ENCODE data around the gene HAPLN2.
A peak's percentile ranks its signal among the peaks of the same experiment; 100 is the strongest.

HAPLN2 gene

GRCh38 chr1:156645056-156645455, 25.8 kb downstream of the HAPLN2 start:
- no peak for DNase-seq (ENCODE audit: low read depth in 2 of 2)

- no peak for DNase-seq (ENCODE audit: low read depth in 2 of 2)
Observed at GRCh38 chr1:156645666-156646065, 26.5 kb downstream of the HAPLN2 start.

- DNase-seq (ENCODE audit: low read depth in 2 of 2) = no peak
Observed at GRCh38 chr1:156646738-156647211, 27.6 kb downstream of the HAPLN2 start.

GRCh38 chr1:156647351-156647750, 28.1 kb downstream of the HAPLN2 start:
- DNase-seq (ENCODE audit: low read depth in 2 of 2) = no peak

- no peak for DNase-seq (ENCODE audit: low read depth in 2 of 2)
Observed at GRCh38 chr1:156648496-156648895, 29.3 kb downstream of the HAPLN2 start.

- DNase-seq (ENCODE audit: low read depth in 2 of 2) = no peak
Observed at GRCh38 chr1:156648951-156649350, 29.7 kb downstream of the HAPLN2 start.

- no peak for DNase-seq (ENCODE audit: low read depth in 2 of 2)
Observed at GRCh38 chr1:156652131-156652991, 33.1 kb downstream of the HAPLN2 start.

- DNase-seq (ENCODE audit: low read depth in 2 of 2) = no peak
Observed at GRCh38 chr1:156652992-156653355, 33.8 kb downstream of the HAPLN2 start.

- no peak for DNase-seq (ENCODE audit: low read depth in 2 of 2)
Observed at GRCh38 chr1:156654700-156655099, 35.5 kb downstream of the HAPLN2 start.

GRCh38 chr1:156655151-156655903, 36.1 kb downstream of the HAPLN2 start:
- DNase-seq (ENCODE audit: low read depth in 2 of 2) = no peak

- DNase-seq (ENCODE audit: low read depth in 2 of 2) = no peak
Observed at GRCh38 chr1:156655904-156656516, 36.8 kb downstream of the HAPLN2 start.

GRCh38 chr1:156656806-156657740, 37.9 kb downstream of the HAPLN2 start:
- no peak for DNase-seq (ENCODE audit: low read depth in 2 of 2)

- DNase-seq (ENCODE audit: low read depth in 2 of 2) = no peak
Observed at GRCh38 chr1:156657741-156658319, 38.6 kb downstream of the HAPLN2 start.

- DNase-seq (ENCODE audit: low read depth in 2 of 2) = no peak
Observed at GRCh38 chr1:156658496-156658895, 39.3 kb downstream of the HAPLN2 start.

GRCh38 chr1:156658945-156659574, 39.8 kb downstream of the HAPLN2 start:
- DNase-seq (ENCODE audit: low read depth in 2 of 2) = no peak

- no peak for DNase-seq (ENCODE audit: low read depth in 2 of 2)
Observed at GRCh38 chr1:156659661-156659987, 40.4 kb downstream of the HAPLN2 start.

- DNase-seq (ENCODE audit: low read depth in 2 of 2) = peak; percentile 86 to 87
Observed at GRCh38 chr1:156659988-156660751, 41.0 kb downstream of the HAPLN2 start.

- DNase-seq (ENCODE audit: low read depth in 2 of 2) = no peak
Observed at GRCh38 chr1:156660752-156661112, 41.5 kb downstream of the HAPLN2 start.

- no peak for DNase-seq (ENCODE audit: low read depth in 2 of 2)
Observed at GRCh38 chr1:156662005-156662799, 43.0 kb downstream of the HAPLN2 start.
